DND-41 (cell line): ENCODE measurements around the gene CASP6.

Source experiments
- CTCF ChIP-seq: IDR thresholded peaks from 2 replicates; pipeline ENCODE4 v1.5.1; 2012; ENCODE audit warnings: borderline replicate concordance, low read length, moderate library complexity, mild to moderate bottlenecking; ENCODE audit not compliant: poor library complexity, severe bottlenecking; ENCODE audit errors: extremely low read depth
- EZH2 ChIP-seq: IDR thresholded peaks from 3 replicates; pipeline ENCODE4 v1.6.1; 2012; ENCODE audit warnings: borderline replicate concordance, low read depth, mild to moderate bottlenecking, moderate library complexity, low read length, inconsistent platforms; ENCODE audit not compliant: severe bottlenecking

DNA sequence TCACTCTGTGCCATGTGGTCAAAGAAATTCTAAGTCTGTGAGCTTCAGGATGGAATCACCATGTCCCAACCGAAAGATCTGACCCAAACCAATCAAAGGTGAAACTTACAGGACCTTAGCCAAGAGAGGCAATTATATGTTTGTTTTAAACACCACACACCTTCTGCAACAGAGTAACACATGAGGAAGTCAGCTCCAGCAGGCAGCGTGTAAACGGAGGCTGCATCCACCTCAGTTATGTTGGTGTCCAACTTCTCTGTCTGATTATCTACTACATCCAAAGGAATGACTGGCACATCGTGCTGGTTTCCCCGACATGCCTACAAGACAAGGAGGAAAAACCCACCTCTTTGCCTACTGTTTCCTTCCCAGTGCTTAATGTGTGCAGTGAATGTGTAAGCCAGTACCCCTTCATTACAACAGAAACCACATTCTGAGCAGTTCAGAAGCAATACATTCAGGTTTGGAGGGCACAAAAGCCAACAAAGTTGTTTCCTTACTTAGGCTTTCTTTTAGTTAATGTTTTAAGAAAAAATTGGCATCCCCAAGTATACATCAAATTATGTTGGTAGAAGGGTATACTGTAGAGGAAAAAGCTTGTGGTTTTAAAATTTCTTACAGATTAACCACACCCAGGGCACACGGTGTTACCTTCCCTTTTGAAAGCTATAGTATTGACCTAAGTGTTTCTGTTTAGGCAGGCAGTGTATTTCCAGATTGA, 12.4 kb downstream of the CASP6 start:
- no peak for TF ChIP-seq CTCF
- TF ChIP-seq EZH2 = no peak
